Ishikawa (cell line): ENCODE measurements around the gene NPIPA5.

Source experiments
- CEBPB ChIP-seq: IDR thresholded peaks from 2 replicates; pipeline ENCODE4 v1.6.1; 2012
- CREB1 ChIP-seq: IDR thresholded peaks from 2 replicates; pipeline ENCODE4 v1.6.1; 2012; ENCODE audit warnings: low read depth
- EGR1 ChIP-seq: IDR thresholded peaks from 2 replicates; pipeline ENCODE4 v1.6.1; 2012
- EP300 ChIP-seq: IDR thresholded peaks from 2 replicates; pipeline ENCODE4 v1.6.1; 2012; ENCODE audit warnings: borderline replicate concordance
- FOXM1 ChIP-seq: IDR thresholded peaks from 2 replicates; pipeline ENCODE4 v1.6.1; 2012; ENCODE audit warnings: low read depth, borderline replicate concordance
- MAX ChIP-seq: IDR thresholded peaks from 2 replicates; pipeline ENCODE4 v1.6.1; 2012
- NFIC ChIP-seq: IDR thresholded peaks from 2 replicates; pipeline ENCODE4 v1.6.1; 2012
- RAD21 ChIP-seq: IDR thresholded peaks from 2 replicates; pipeline ENCODE4 v1.6.1; 2012; ENCODE audit warnings: low read depth
- REST ChIP-seq: IDR thresholded peaks from 2 replicates; pipeline ENCODE4 v1.6.1; 2012; ENCODE audit warnings: low read depth, mild to moderate bottlenecking
- TAF1 ChIP-seq: IDR thresholded peaks from 2 replicates; pipeline ENCODE4 v1.6.1; 2012; ENCODE audit warnings: low read depth, mild to moderate bottlenecking
- TEAD4 ChIP-seq: IDR thresholded peaks from 2 replicates; pipeline ENCODE4 v1.6.1; 2012
- USF1 ChIP-seq: IDR thresholded peaks from 2 replicates; pipeline ENCODE4 v1.6.1; 2012
- YY1 ChIP-seq: IDR thresholded peaks from 2 replicates; pipeline ENCODE4 v1.6.1; 2012; ENCODE audit warnings: low read depth

- no peak for TF ChIP-seq FOXM1
- no peak for TF ChIP-seq TAF1
- no peak for TF ChIP-seq MAX
- TF ChIP-seq REST: no peak
- TF ChIP-seq EGR1: no peak
- no peak for TF ChIP-seq EP300
- TF ChIP-seq NFIC: no peak
- no peak for TF ChIP-seq CEBPB
- TF ChIP-seq RAD21: no peak
- TF ChIP-seq YY1: no peak
- TF ChIP-seq USF1: no peak
- no peak for TF ChIP-seq TEAD4
- TF ChIP-seq CREB1: no peak
Measured at GRCh38 chr16:15403392-15403995, 25.4 kb upstream of the NPIPA5 start.
